T-helper 17 cell (primary cell): ENCODE measurements around the gene NDST1. TPM values are rescaled to one million over a fixed set of nuclear protein-coding genes. Genes with fewer than 3 reads are reported as not detected.

Experiments
- ATAC-seq: fragments of 150-1000 bp; cut with Tn5 transposase; 2 replicates; pipeline ENCODE4 v1.10.0; 2021; ENCODE audit warnings: mild to moderate bottlenecking, moderate library complexity
- DNase-seq, 3 donors: peaks; one replicate each; pipeline versions ENCODE4 v3.0.0 to v3.0.0-alpha.2; 2020 to 2021
- H3K9me3 ChIP-seq: one replicate; pipeline ENCODE4 v1.7.0; 2013; ENCODE audit warnings: low read length, mild to moderate bottlenecking; ENCODE audit not compliant: control insufficient read depth, poor library complexity, severe bottlenecking
- H3K27ac Mint-ChIP-seq: one replicate; pipeline ENCODE4 v1.8.0; 2022; ENCODE audit warnings: mild to moderate bottlenecking, moderate library complexity, mixed read lengths
- H3K27me3 Mint-ChIP-seq: one replicate; pipeline ENCODE4 v1.8.0; 2022; ENCODE audit warnings: mixed read lengths
- H3K36me3 Mint-ChIP-seq: one replicate; pipeline ENCODE4 v1.8.0; 2022; ENCODE audit warnings: low read depth, mixed read lengths
- H3K4me1 Mint-ChIP-seq: one replicate; pipeline ENCODE4 v1.8.0; 2022; ENCODE audit warnings: mild to moderate bottlenecking, mixed read lengths
- H3K4me3 Mint-ChIP-seq: one replicate; pipeline ENCODE4 v1.8.0; 2022; ENCODE audit warnings: mild to moderate bottlenecking, moderate library complexity, mixed read lengths
- total RNA-seq, 4 donors: library from RNA in 2 of 4; stranded (reverse) in 2 of 4; gene quantifications; one replicate each; pipeline ENCODE4 v1.2.3 and lab custom pipeline; 2022 to 2026

Gene NDST1
- total RNA-seq, 2 donors from 2014 or later = 2.2 to 13.7 TPM

GRCh38 chr5:150595466-150596031, 87.6 kb downstream of the NDST1 start:
- Mint-ChIP-seq H3K4me1 (no peaks in the 10 kb centered on the region), H3K36me3 (no peaks in the 10 kb centered on the region), H3K27me3 (peaks cover 12% of the 10 kb centered on the region), H3K4me3 (no peak overlapping the region), H3K27ac (no peak overlapping the region)
- H3K9me3 ChIP-seq = no peaks in the 10 kb centered on the region
- DNase-seq = no peak
- no peak for ATAC-seq

DNA sequence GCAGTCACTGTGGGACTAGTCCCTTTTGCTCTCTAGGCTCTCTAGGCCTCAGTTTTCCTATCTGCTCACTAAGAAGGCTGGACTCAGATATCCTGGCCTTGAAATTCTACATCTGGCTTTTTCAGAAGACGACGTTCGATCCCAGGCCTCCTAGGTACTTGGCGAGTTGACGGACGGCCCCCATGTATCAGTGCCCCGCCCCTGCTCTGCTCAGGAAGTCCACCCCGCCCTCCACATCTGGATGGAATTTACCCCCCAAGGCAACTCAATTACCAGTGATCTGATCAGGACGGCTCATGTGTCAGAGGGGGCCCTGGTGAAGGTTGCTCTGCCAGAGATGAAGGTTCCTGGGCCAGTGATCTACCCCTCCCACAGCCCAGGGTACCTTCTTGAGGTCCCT, 88.4 kb downstream of the NDST1 start:
- Mint-ChIP-seq H3K27ac (no peak overlapping the region), H3K36me3 (no peaks in the 10 kb centered on the region), H3K27me3 (peaks cover 12% of the 10 kb centered on the region), H3K4me3 (no peak overlapping the region), H3K4me1 (no peaks in the 10 kb centered on the region)
- no peak for ATAC-seq
- no peaks in the 10 kb centered on the region for H3K9me3 ChIP-seq
- DNase-seq = no peak

GRCh38 chr5:150596826-150597225, 88.9 kb downstream of the NDST1 start:
- Mint-ChIP-seq H3K36me3 (no peaks in the 10 kb centered on the region), H3K4me1 (no peaks in the 10 kb centered on the region), H3K27me3 (peaks cover 12% of the 10 kb centered on the region), H3K4me3 (no peak overlapping the region), H3K27ac (no peak overlapping the region)
- no peaks in the 10 kb centered on the region for H3K9me3 ChIP-seq
- DNase-seq = no peak
- ATAC-seq = no peak

GRCh38 chr5:150598006-150598405, 90.1 kb downstream of the NDST1 start:
- Mint-ChIP-seq H3K4me1 (no peaks in the 10 kb centered on the region), H3K4me3 (no peak overlapping the region), H3K36me3 (no peaks in the 10 kb centered on the region), H3K27ac (no peak overlapping the region), H3K27me3 (peaks cover 12% of the 10 kb centered on the region)
- ATAC-seq (no peak), DNase-seq (no peak)
- no peaks in the 10 kb centered on the region for H3K9me3 ChIP-seq

DNA sequence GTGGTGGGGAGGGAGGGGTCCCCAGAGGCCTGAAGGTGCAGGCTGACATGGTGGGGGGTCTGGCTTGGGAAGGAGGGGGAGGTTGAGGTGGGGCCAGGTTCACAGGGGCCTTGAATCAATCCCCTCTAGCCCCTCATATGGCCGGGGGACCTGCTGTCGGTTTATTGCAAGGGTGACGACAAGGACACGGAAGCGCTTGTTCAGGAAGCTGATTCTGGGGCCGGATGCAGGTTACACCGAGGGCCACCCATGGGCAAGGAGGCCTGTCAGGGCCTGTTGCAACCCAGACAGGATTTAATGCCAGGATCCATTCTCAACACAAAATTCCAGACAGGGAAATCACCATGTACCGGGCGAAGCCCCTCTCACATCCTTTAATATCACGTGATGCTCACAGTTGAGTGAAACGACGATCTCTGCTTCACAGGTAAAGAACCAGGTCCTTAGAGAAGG, 90.9 kb downstream of the NDST1 start:
- Mint-ChIP-seq H3K4me3 (no peak overlapping the region), H3K27me3 (peaks cover 7% of the 10 kb centered on the region), H3K36me3 (no peaks in the 10 kb centered on the region), H3K4me1 (no peaks in the 10 kb centered on the region), H3K27ac (no peak overlapping the region)
- ATAC-seq (no peak), DNase-seq (no peak)
- H3K9me3 ChIP-seq = no peaks in the 10 kb centered on the region

DNA sequence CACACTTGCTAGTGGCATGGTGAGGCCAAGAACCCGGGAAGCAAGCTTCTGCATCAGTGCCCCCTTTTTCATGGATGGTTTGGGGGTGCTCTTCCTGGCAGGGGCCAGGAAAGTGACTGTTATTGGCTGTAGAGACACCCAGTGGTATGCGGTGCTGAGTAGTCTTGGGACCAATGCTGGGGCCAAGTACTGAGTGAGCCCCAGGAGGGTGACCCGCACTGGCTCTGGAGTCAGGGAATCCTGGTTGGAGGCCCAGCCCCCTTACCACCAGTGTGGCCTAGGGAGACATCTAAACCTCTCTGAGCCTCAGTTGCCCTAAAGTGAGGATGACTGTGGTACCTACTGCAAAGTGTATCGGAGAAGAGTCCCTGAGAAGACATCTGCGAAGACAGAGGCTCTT, 91.3 kb downstream of the NDST1 start:
- Mint-ChIP-seq H3K4me3 (no peak overlapping the region), H3K27me3 (peaks cover 9% of the 10 kb centered on the region), H3K4me1 (no peaks in the 10 kb centered on the region), H3K36me3 (no peaks in the 10 kb centered on the region), H3K27ac (no peak overlapping the region)
- DNase-seq = no peak
- ATAC-seq = no peak
- no peaks in the 10 kb centered on the region for H3K9me3 ChIP-seq

DNA sequence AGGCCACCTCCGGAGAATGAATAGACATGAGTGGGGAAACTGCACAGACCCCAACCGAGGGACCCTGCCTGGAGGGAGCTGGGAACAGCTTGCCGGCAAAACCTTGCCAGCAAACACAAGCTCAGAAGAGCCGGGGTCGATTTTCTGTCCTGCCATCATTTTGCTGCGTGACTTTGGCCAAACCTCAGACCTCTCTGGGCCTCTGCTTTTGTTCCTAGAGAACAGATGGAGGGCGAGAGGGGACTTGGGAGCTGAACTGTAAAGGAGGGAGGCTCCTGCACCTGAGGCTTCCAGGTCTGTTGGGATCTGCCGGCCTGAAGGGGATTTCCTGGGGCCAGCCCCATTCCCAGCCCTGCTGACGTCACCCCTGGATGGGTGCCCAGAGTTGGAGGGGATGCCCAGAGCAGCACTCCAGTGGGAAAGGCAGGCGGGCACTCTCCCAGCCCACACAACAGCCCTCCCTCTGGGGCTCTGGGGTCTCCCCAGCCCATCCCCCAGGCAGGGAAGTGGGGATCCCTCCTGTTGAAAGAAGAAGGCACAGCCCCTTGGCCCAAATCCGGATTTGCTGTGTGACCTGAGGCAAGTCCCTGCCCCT, 92.1 kb downstream of the NDST1 start:
- H3K4me1 Mint-ChIP-seq = no peaks in the 10 kb centered on the region
- no peak for DNase-seq
- ATAC-seq = no peak
- peaks cover 13% of the 10 kb centered on the region for H3K27me3 Mint-ChIP-seq
- H3K4me3 Mint-ChIP-seq = no peak overlapping the region
- H3K36me3 Mint-ChIP-seq = no peaks in the 10 kb centered on the region
- no peak overlapping the region for H3K27ac Mint-ChIP-seq
- H3K9me3 ChIP-seq = no peaks in the 10 kb centered on the region

- DNase-seq = no peak
- H3K9me3 ChIP-seq = no peaks in the 10 kb centered on the region
- peaks cover 3% of the 10 kb centered on the region for H3K36me3 Mint-ChIP-seq
- no peak for ATAC-seq
- peaks cover 18% of the 10 kb centered on the region for H3K27me3 Mint-ChIP-seq
- H3K4me1 Mint-ChIP-seq = peaks cover 3% of the 10 kb centered on the region
- no peak overlapping the region for H3K4me3 Mint-ChIP-seq
- no peak overlapping the region for H3K27ac Mint-ChIP-seq
Observed at GRCh38 chr5:150600616-150601490, 92.9 kb downstream of the NDST1 start.

GRCh38 chr5:150601491-150602345, 93.8 kb downstream of the NDST1 start:
- peaks cover 3% of the 10 kb centered on the region for H3K36me3 Mint-ChIP-seq
- ATAC-seq = no peak
- DNase-seq = no peak
- no peaks in the 10 kb centered on the region for H3K9me3 ChIP-seq
- H3K4me1 Mint-ChIP-seq = peaks cover 4% of the 10 kb centered on the region
- H3K27me3 Mint-ChIP-seq = peaks cover 24% of the 10 kb centered on the region
- H3K27ac Mint-ChIP-seq = no peak overlapping the region
- H3K4me3 Mint-ChIP-seq = no peak overlapping the region

GRCh38 chr5:150603052-150603451, 95.1 kb downstream of the NDST1 start:
- peaks cover 3% of the 10 kb centered on the region for H3K36me3 Mint-ChIP-seq
- no peak overlapping the region for H3K27ac Mint-ChIP-seq
- peaks cover 28% of the 10 kb centered on the region for H3K27me3 Mint-ChIP-seq
- H3K9me3 ChIP-seq = no peaks in the 10 kb centered on the region
- H3K4me3 Mint-ChIP-seq = no peak overlapping the region
- DNase-seq (no peak), ATAC-seq (no peak)
- H3K4me1 Mint-ChIP-seq = peaks cover 4% of the 10 kb centered on the region

DNA sequence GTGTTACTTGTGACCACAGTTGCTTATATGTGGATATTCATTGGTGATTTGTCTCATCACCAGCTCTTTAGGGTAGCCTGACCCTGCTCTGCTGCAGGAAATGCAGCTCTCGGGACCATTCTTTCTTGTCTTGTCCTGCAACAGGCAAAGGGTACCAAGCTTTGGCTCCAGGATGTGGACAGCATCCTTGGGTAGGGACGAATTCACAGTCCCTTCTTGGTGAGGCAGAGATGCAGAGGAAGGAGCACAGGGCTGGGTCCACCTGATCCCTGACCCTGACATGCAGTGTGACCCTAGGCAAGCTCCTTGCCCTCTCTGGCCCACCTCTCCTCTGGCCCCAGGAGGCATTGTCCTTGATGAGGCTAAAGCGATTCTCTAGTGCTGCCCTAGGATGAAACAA, 95.6 kb downstream of the NDST1 start:
- Mint-ChIP-seq H3K4me1 (peaks cover 4% of the 10 kb centered on the region), H3K27me3 (peaks cover 28% of the 10 kb centered on the region), H3K27ac (no peak overlapping the region), H3K36me3 (peaks cover 3% of the 10 kb centered on the region), H3K4me3 (no peak overlapping the region)
- ATAC-seq = no peak
- no peaks in the 10 kb centered on the region for H3K9me3 ChIP-seq
- no peak for DNase-seq

DNA sequence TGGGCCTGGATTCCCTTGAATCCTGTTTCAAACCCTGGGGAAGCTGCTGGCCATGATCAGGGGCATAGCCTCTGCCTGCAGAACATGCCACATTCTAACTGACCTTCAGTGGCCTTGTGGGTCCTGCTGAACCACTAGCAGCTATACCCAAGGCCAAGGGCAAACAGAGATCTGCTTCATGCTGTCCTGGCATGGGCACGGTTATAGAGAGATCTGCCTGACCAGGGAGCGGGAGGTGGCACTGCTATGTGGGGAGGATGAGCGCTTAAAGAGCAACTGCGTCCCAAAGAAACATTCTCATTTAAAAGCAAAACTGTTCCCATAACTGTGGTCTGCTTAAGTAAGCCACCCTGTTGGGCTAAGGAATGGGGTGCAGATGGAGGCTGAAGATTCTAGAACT, 96.1 kb downstream of the NDST1 start:
- ATAC-seq = no peak
- Mint-ChIP-seq H3K4me1 (peaks cover 4% of the 10 kb centered on the region), H3K27ac (no peak overlapping the region), H3K36me3 (peaks cover 3% of the 10 kb centered on the region), H3K27me3 (peaks cover 28% of the 10 kb centered on the region), H3K4me3 (no peak overlapping the region)
- H3K9me3 ChIP-seq = no peaks in the 10 kb centered on the region
- DNase-seq = no peak

DNA sequence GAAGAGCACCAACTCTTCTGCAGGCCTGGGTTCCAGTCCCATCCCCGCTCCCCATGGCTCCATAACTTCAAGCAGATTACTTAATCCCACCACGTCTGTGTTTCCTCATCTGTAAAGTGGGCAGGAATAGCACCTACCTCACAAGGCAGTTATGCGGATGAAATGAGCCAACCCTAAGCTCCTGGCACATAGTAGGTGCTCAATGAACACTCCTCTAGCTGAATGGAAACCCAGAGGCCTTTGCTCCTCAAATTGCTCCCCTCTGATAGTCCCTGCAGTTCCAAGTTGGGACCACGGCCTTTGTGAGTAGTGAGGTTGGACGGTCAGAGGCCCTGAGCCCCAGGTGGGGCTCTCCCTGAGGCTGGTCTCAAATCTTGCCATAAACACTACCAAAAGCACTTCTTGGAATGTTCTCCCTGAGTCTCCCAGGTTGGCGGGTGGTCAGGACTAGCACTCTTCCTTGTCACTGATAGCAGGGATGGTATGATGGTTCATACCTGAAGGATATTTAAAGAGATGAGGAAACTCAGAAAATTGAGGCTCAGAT, 97.0 kb downstream of the NDST1 start:
- peaks cover 3% of the 10 kb centered on the region for H3K36me3 Mint-ChIP-seq
- DNase-seq = no peak
- H3K4me1 Mint-ChIP-seq = peaks cover 4% of the 10 kb centered on the region
- H3K27ac Mint-ChIP-seq = no peak overlapping the region
- no peaks in the 10 kb centered on the region for H3K9me3 ChIP-seq
- no peak for ATAC-seq
- H3K27me3 Mint-ChIP-seq = peaks cover 23% of the 10 kb centered on the region
- no peak overlapping the region for H3K4me3 Mint-ChIP-seq
